Skin epidermis (tissue), 12 donors: ENCODE data around the gene RHBDF2.
A peak's percentile ranks its signal among the peaks of the same experiment; 100 is the strongest.
"Not testable (repeated sequence)": the region's sequence is repeated elsewhere in the genome, so short reads cannot be mapped to it uniquely, and the experiment has no call there.

Source experiments
- H3K27ac ChIP-seq, 21 experiments: fragments of 200-600 bp; sonication (generic) in 11 of 21; one replicate each; pipeline ENCODE4 v1.5.0; 2020; ENCODE audit warnings: mild to moderate bottlenecking in 3 of 21, inconsistent platforms in 2 of 21, moderate library complexity in 2 of 21
- H3K4me3 ChIP-seq, 7 experiments: fragments of 200-600 bp; sonication (generic) in 2 of 7; one replicate each; pipeline ENCODE4 v1.5.0; 2020; ENCODE audit warnings: inconsistent platforms in 2 of 7, mild to moderate bottlenecking in 2 of 7, moderate library complexity in 1 of 7

RHBDF2 gene

GRCh38 chr17:76539631-76540271 lies 38.5 kb upstream of the RHBDF2 start, which contains the start of gene PRCD:
Gene PRCD (plus strand): TSS chr17:76540044. CDS start chr17:76540142, 98 bp downstream.
- Histone ChIP-seq H3K27ac (peak within 1 kb of the TSS in 10 of 21 experiments; percentile 1 to 88 (median 24)), H3K4me3 (peak within 1 kb of the TSS in 4 of 7 experiments; percentile 0 to 30 (median 2))

GRCh38 chr17:76538941-76539570 lies 37.8 kb upstream of the RHBDF2 start:
- Histone ChIP-seq H3K4me3 (peak overlapping the region in 1 of 7 experiments; percentile 41), H3K27ac (peak overlapping the region in 4 of 21 experiments; percentile 49 to 88 (median 76))

- Histone ChIP-seq H3K4me3 (peak overlapping the region; percentile 18 to 46 (median 29)), H3K27ac (peak overlapping the region in 17 of 21 experiments; percentile 10 to 88 (median 50))
Observed at GRCh38 chr17:76538281-76538931, 37.2 kb upstream of the RHBDF2 start.

- Histone ChIP-seq H3K4me3 (peak within 1 kb of the TSS; percentile 18 to 46 (median 29)), H3K27ac (peak within 1 kb of the TSS in 19 of 21 experiments; percentile 11 to 88 (median 56))
Observed at GRCh38 chr17:76537578-76538280, 36.5 kb upstream of the RHBDF2 start, which contains the start of gene CYGB. Gene CYGB (minus strand): TSS chr17:76537709. CDS start chr17:76537542, 167 bp downstream.

GRCh38 chr17:76537288-76537577 lies 36.0 kb upstream of the RHBDF2 start:
- Histone ChIP-seq H3K4me3 (peak overlapping the region; percentile 4 to 46 (median 28)), H3K27ac (peak overlapping the region in 12 of 21 experiments; percentile 16 to 79 (median 60))

GRCh38 chr17:76536511-76537287 lies 35.5 kb upstream of the RHBDF2 start:
- H3K27ac ChIP-seq, result peak overlapping the region in 13 of 21 experiments; percentile 16 to 79 (median 54)
- peak overlapping the region; percentile 4 to 46 (median 28) for H3K4me3 ChIP-seq

GRCh38 chr17:76535788-76536510 lies 34.7 kb upstream of the RHBDF2 start:
- Histone ChIP-seq H3K4me3 (peak overlapping the region in 1 of 7 experiments; percentile 41), H3K27ac (peak overlapping the region in 7 of 21 experiments; percentile 16 to 71 (median 59))

GRCh38 chr17:76534831-76535732 lies 33.9 kb upstream of the RHBDF2 start:
- Histone ChIP-seq H3K4me3 (no peak overlapping the region), H3K27ac (peak overlapping the region in 10 of 21 experiments; percentile 1 to 59 (median 32))

- H3K27ac ChIP-seq, H3K4me3 ChIP-seq: not testable (repeated sequence)
Observed at GRCh38 chr17:76533640-76534359, 32.6 kb upstream of the RHBDF2 start.

- no peak overlapping the region for H3K4me3 ChIP-seq
- peak overlapping the region in 8 of 21 experiments; percentile 1 to 94 (median 84) for H3K27ac ChIP-seq
Observed at GRCh38 chr17:76532072-76532651, 30.9 kb upstream of the RHBDF2 start.

- Histone ChIP-seq H3K27ac (peak overlapping the region in 14 of 21 experiments; percentile 39 to 94 (median 84)), H3K4me3 (no peak overlapping the region)
Observed at GRCh38 chr17:76531486-76532038, 30.3 kb upstream of the RHBDF2 start.

- Histone ChIP-seq H3K4me3 (no peak overlapping the region), H3K27ac (peak overlapping the region in 20 of 21 experiments; percentile 39 to 94 (median 84))
Observed at GRCh38 chr17:76530811-76531485, 29.7 kb upstream of the RHBDF2 start.

- H3K4me3 ChIP-seq, result no peak overlapping the region
- peak overlapping the region; percentile 39 to 94 (median 84) for H3K27ac ChIP-seq
Observed at GRCh38 chr17:76530095-76530723, 29.0 kb upstream of the RHBDF2 start.

- no peak overlapping the region for H3K4me3 ChIP-seq
- peak overlapping the region; percentile 39 to 94 (median 84) for H3K27ac ChIP-seq
Observed at GRCh38 chr17:76529224-76530094, 28.2 kb upstream of the RHBDF2 start.
